Caco-2 (cell line): ENCODE measurements around the gene TTN. TPM values are rescaled to one million over a fixed set of nuclear protein-coding genes. Genes with fewer than 3 reads are reported as not detected.

Experiments
- BruUV-seq: library from RNA; stranded (reverse); fragments of 400-500 nt; replicated peaks from 2 replicates; lab custom pipeline; 2021; lab: Mats Ljungman, UMichigan
- CTCF ChIA-PET: fragments of 300-600 bp; sonication (Branson Sonifier 250); formaldehyde crosslinking; loops from one replicate; lab custom pipeline; 2022; ENCODE audit warnings: antibody characterized with exemption; lab: Charles Lee
- POLR2A ChIA-PET: fragments of 300-600 bp; sonication (Branson Sonifier 250); formaldehyde crosslinking; loops from one replicate; lab custom pipeline; 2022; ENCODE audit warnings: antibody characterized with exemption; lab: Charles Lee
- DNase-seq, 2 experiments: peaks; one replicate each; pipeline versions ENCODE4 v3.0.0 to v3.0.0-alpha.2; 2020 to 2022
- H3K27me3 ChIP-seq: replicated peaks from 2 replicates; pipeline ENCODE4 v1.6.0; 2011; ENCODE audit warnings: low read length; ENCODE audit not compliant: control insufficient read depth, insufficient read depth
- H3K36me3 ChIP-seq: 2 replicates; pipeline ENCODE4 v1.5.1; 2011; ENCODE audit warnings: low read length; ENCODE audit not compliant: control insufficient read depth, insufficient read depth
- H3K4me1 ChIP-seq: fragments of 250-450 bp; sonication (Bioruptor Pico); 2 replicates; pipeline ENCODE4 v1.5.1; 2020; ENCODE audit warnings: mild to moderate bottlenecking
- H3K4me3 ChIP-seq: 2 replicates; pipeline ENCODE4 v1.5.1; 2011; ENCODE audit warnings: low read depth, mild to moderate bottlenecking, control low read depth, low read length
- H3K9me3 ChIP-seq: fragments of 250-450 bp; sonication (Bioruptor Pico); 2 replicates; pipeline ENCODE4 v1.5.1; 2020; ENCODE audit warnings: mild to moderate bottlenecking, moderate library complexity
- H3K27ac Mint-ChIP-seq: one replicate; pipeline ENCODE4 v1.8.0; 2022; ENCODE audit warnings: mixed read lengths; ENCODE audit not compliant: unreplicated experiment
- H3K27me3 Mint-ChIP-seq: one replicate; pipeline ENCODE4 v1.8.0; 2022; ENCODE audit warnings: mixed read lengths; ENCODE audit not compliant: insufficient read depth, unreplicated experiment
- H3K36me3 Mint-ChIP-seq: one replicate; pipeline ENCODE4 v1.8.0; 2022; ENCODE audit warnings: mild to moderate bottlenecking, mixed read lengths; ENCODE audit not compliant: insufficient read depth, unreplicated experiment
- H3K4me1 Mint-ChIP-seq: one replicate; pipeline ENCODE4 v1.8.0; 2022; ENCODE audit warnings: low read depth, mixed read lengths; ENCODE audit not compliant: unreplicated experiment
- H3K4me3 Mint-ChIP-seq: one replicate; pipeline ENCODE4 v1.8.0; 2022; ENCODE audit warnings: mild to moderate bottlenecking, moderate library complexity, mixed read lengths; ENCODE audit not compliant: unreplicated experiment
- H3K9me3 Mint-ChIP-seq: one replicate; pipeline ENCODE4 v1.8.0; 2022; ENCODE audit warnings: mixed read lengths; ENCODE audit not compliant: unreplicated experiment
- intact Hi-C: fragments of 100-400 bp; cut with micrococcal nuclease; formaldehyde crosslinking; loops from one replicate; pipeline ENCODE4 v1.10.0; 2022; ENCODE audit not compliant: unreplicated experiment
- total RNA-seq: library from RNA; stranded (reverse); gene quantifications from 2 replicates; pipeline ENCODE4 v1.2.3, GENCODE V29; 2022
- TF ChIP-seq, protein P1 (sequence below), 2 experiments: fragments of 200-600 bp in 1 of 2; IDR thresholded peaks; 1 replicate in 1 of 2; 2 replicates in 1 of 2; pipeline versions ENCODE4 v1.5.1 to v1.8.0; 2011 to 2022; ENCODE audit warnings: antibody characterized with exemption in 1 of 2, control low read depth in 1 of 2, inconsistent platforms in 1 of 2, low read depth in 1 of 2, low read length in 1 of 2, mild to moderate bottlenecking in 1 of 2, moderate library complexity in 1 of 2; ENCODE audit not compliant: insufficient read depth in 1 of 2, severe bottlenecking in 1 of 2, unreplicated experiment in 1 of 2

Gene TTN
- total RNA-seq, 1 experiment from 2014 or later: 9.3 TPM

- DNase-seq: no peak
- Histone ChIP-seq H3K36me3 (no peaks in the 10 kb centered on the region), H3K27me3 (no peaks in the 10 kb centered on the region), H3K4me1 (no peaks in the 10 kb centered on the region), H3K9me3 (no peaks in the 10 kb centered on the region), H3K4me3 (no peak overlapping the region)
- POLR2A ChIA-PET: no interaction called here
- TF ChIP-seq, protein P1, sequence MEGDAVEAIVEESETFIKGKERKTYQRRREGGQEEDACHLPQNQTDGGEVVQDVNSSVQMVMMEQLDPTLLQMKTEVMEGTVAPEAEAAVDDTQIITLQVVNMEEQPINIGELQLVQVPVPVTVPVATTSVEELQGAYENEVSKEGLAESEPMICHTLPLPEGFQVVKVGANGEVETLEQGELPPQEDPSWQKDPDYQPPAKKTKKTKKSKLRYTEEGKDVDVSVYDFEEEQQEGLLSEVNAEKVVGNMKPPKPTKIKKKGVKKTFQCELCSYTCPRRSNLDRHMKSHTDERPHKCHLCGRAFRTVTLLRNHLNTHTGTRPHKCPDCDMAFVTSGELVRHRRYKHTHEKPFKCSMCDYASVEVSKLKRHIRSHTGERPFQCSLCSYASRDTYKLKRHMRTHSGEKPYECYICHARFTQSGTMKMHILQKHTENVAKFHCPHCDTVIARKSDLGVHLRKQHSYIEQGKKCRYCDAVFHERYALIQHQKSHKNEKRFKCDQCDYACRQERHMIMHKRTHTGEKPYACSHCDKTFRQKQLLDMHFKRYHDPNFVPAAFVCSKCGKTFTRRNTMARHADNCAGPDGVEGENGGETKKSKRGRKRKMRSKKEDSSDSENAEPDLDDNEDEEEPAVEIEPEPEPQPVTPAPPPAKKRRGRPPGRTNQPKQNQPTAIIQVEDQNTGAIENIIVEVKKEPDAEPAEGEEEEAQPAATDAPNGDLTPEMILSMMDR (IDR thresholded peaks at IDR 0.05; ENCODE audit: insufficient read depth in 1 of 2, low read depth in 1 of 2, low read length in 1 of 2, severe bottlenecking in 1 of 2, unreplicated experiment in 1 of 2): no peak
- Mint-ChIP-seq H3K4me1 (no peaks in the 10 kb centered on the region), H3K9me3 (no peaks in the 10 kb centered on the region), H3K36me3 (peaks cover 14% of the 10 kb centered on the region), H3K27ac (no peak overlapping the region), H3K27me3 (no peaks in the 10 kb centered on the region), H3K4me3 (no peak overlapping the region)
- no TSS peak for BruUV-seq
- CTCF ChIA-PET: interaction anchor here (0.7 kb wide), 1 partner anchor 16 kb away, joined by 3 read pairs; no protein-coding TSS in a partner anchor
- intact Hi-C loops: no loop called here
These were observed 277.1 kb downstream of the TTN start for GRCh38 chr2:178530131-178530530.

GRCh38 chr2:178529194-178529593 lies 278.0 kb downstream of the TTN start:
- TF ChIP-seq, protein P1 (IDR thresholded peaks at IDR 0.05; ENCODE audit: insufficient read depth in 1 of 2, low read depth in 1 of 2, low read length in 1 of 2, severe bottlenecking in 1 of 2, unreplicated experiment in 1 of 2): no peak
- H3K27ac Mint-ChIP-seq: no peak overlapping the region
- intact Hi-C loops: no loop called here
- no peak overlapping the region for H3K4me3 Mint-ChIP-seq
- Histone ChIP-seq H3K36me3 (no peaks in the 10 kb centered on the region), H3K4me3 (no peak overlapping the region), H3K27me3 (no peaks in the 10 kb centered on the region), H3K4me1 (no peaks in the 10 kb centered on the region), H3K9me3 (no peaks in the 10 kb centered on the region)
- BruUV-seq: no TSS peak
- POLR2A ChIA-PET: no interaction called here
- no peaks in the 10 kb centered on the region for H3K4me1 Mint-ChIP-seq
- peaks cover 10% of the 10 kb centered on the region for H3K36me3 Mint-ChIP-seq
- H3K9me3 Mint-ChIP-seq: no peaks in the 10 kb centered on the region
- H3K27me3 Mint-ChIP-seq: no peaks in the 10 kb centered on the region
- CTCF ChIA-PET: no interaction called here
- DNase-seq: no peak

- BruUV-seq: no TSS peak
- intact Hi-C loops: no loop called here
- Mint-ChIP-seq H3K4me3 (no peak overlapping the region), H3K36me3 (peaks cover 5% of the 10 kb centered on the region), H3K27me3 (no peaks in the 10 kb centered on the region), H3K4me1 (no peaks in the 10 kb centered on the region), H3K27ac (no peak overlapping the region), H3K9me3 (no peaks in the 10 kb centered on the region)
- CTCF ChIA-PET: no interaction called here
- no peak for DNase-seq
- no peak overlapping the region for H3K4me3 ChIP-seq
- TF ChIP-seq, protein P1 (IDR thresholded peaks at IDR 0.05; ENCODE audit: insufficient read depth in 1 of 2, low read depth in 1 of 2, low read length in 1 of 2, severe bottlenecking in 1 of 2, unreplicated experiment in 1 of 2): no peak
- no peaks in the 10 kb centered on the region for H3K36me3 ChIP-seq
- no peaks in the 10 kb centered on the region for H3K4me1 ChIP-seq
- no peaks in the 10 kb centered on the region for H3K27me3 ChIP-seq
- POLR2A ChIA-PET: no interaction called here
- no peaks in the 10 kb centered on the region for H3K9me3 ChIP-seq
These were observed 278.6 kb downstream of the TTN start for GRCh38 chr2:178528647-178529046.
